ENCODE measurements around the gene TBCE. TPM values are rescaled to one million over a fixed set of nuclear protein-coding genes. Genes with fewer than 3 reads are reported as not detected.
A peak's percentile ranks its signal among the peaks of the same experiment; 100 is the strongest.

TBCE gene
- polyA plus RNA-seq, 1 donor from 2014 or later: 72.9 TPM

DNA sequence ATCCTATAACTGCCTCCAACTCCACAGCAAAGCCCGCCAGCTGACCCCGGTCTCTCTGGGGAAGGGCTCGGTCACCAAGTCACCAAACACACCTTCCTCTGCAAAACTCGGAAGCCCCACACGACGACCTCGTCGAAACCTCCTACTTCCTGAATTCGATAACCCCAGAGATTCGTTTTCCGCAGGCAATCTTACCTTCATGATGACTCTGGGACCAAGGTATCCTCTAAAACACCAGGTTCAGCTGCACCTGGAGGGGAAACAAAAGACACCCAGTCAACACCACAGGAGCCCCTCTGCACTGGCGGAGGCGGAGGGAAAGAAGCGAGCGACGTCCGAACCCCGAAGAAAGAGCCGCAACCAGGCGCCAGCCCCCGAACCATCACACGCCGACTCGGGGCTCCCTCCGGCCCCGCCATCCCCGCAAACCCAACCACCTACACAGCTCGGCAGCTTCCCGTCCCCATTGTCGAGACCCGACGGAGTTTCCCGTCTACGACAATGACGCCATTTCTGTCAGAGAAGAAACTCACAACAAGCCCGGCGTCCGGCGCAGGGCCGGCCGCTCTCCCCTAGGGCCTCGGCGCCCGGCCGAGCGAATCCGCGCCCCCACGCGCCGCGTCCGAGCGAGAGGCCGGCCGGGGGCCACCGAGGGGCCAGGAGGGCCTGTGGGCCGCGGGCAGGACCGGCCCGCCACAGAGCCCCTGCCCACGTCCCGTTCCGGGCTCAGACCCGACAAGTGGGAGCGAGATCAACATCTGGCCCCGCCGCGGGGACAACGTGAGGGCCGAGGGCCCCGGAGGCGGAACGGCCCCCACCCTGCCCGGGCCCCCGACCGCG is 40.3 kb upstream of the TBCE start:
- Histone ChIP-seq H3K27ac (ENCODE audit: low read length) (peak overlapping the region; percentile 97), H4K20me1 (ENCODE audit: insufficient read depth) (peaks cover 21% of the 10 kb centered on the region), H3F3A (ENCODE audit: insufficient read depth, low read length, poor library complexity, severe bottlenecking) (no peaks in the 10 kb centered on the region), H3K27me3 (ENCODE audit: insufficient read depth, low read depth, low read length) (no peaks in the 10 kb centered on the region), H3K4me2 (ENCODE audit: low read length) (peak overlapping the region; percentile 88), H3K79me2 (replicated peaks; ENCODE audit: insufficient read depth, low read length) (peaks cover 78% of the 10 kb centered on the region), H3K9ac (ENCODE audit: low read length) (peak overlapping the region; percentile 99), H3K9me3 (ENCODE audit: low read length) (no peaks in the 10 kb centered on the region), H3K9me2 (ENCODE audit: insufficient read depth, low read length) (no peaks in the 10 kb centered on the region), H2AFZ (ENCODE audit: low read depth, low read length) (peak overlapping the region; percentile 24), H3K36me3 (ENCODE audit: insufficient read depth, low read length) (no peaks in the 10 kb centered on the region), H3K4me3 (ENCODE audit: low read length) (peak overlapping the region; percentile 75)
- TF ChIP-seq POLR2AphosphoS5 (IDR thresholded peaks at IDR 0.05) (no peak), EP300 (conservative IDR thresholded peaks at IDR 0.05; ENCODE audit: poor library complexity, severe bottlenecking) (peak; percentile 3)
- TF ChIP-seq, protein P1, sequence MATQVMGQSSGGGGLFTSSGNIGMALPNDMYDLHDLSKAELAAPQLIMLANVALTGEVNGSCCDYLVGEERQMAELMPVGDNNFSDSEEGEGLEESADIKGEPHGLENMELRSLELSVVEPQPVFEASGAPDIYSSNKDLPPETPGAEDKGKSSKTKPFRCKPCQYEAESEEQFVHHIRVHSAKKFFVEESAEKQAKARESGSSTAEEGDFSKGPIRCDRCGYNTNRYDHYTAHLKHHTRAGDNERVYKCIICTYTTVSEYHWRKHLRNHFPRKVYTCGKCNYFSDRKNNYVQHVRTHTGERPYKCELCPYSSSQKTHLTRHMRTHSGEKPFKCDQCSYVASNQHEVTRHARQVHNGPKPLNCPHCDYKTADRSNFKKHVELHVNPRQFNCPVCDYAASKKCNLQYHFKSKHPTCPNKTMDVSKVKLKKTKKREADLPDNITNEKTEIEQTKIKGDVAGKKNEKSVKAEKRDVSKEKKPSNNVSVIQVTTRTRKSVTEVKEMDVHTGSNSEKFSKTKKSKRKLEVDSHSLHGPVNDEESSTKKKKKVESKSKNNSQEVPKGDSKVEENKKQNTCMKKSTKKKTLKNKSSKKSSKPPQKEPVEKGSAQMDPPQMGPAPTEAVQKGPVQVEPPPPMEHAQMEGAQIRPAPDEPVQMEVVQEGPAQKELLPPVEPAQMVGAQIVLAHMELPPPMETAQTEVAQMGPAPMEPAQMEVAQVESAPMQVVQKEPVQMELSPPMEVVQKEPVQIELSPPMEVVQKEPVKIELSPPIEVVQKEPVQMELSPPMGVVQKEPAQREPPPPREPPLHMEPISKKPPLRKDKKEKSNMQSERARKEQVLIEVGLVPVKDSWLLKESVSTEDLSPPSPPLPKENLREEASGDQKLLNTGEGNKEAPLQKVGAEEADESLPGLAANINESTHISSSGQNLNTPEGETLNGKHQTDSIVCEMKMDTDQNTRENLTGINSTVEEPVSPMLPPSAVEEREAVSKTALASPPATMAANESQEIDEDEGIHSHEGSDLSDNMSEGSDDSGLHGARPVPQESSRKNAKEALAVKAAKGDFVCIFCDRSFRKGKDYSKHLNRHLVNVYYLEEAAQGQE (IDR thresholded peaks at IDR 0.05; ENCODE audit: borderline replicate concordance): peak; percentile 27

DNA sequence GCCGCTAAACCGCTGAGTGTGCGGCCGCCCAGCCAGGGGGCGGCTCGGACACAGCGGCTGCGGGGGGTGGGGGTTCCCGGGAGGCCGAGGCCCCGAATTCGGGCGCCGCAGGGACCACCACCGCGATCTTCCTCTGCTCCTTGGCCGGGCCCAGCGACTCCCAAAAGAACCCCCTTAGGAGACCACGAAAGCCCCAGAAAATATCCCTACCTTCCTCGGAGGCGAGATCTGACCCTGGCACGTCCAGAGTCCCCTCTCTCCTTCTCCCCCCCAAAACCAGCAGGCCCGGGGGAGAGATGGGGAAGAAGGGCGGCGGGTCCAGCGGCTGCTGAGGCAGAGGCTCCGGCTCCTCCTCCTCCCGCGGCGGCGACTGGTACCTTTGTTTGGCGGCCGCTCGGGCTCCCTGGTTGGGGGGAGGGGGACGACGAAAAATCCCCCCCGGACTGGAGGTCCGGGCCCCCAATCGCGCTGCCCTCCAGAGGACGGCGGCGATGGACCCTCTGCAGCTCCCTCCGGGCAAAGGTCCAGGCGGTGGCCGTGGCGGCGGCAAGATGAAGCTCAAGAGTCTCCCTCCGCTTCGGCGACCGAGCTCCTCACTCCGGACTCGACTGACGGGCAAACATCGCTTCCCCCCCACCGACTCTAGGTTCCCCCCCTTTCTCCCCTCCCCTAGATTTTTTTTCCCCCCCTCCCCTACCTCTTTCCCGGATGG is 39.5 kb upstream of the TBCE start, which contains the start of gene ARID4B:
Gene ARID4B (minus strand): TSS at position 621 of the 712 bp plus-strand sequence. CDS start 1,260 bp downstream, outside the sequence.
- H3K9me3 ChIP-seq (ENCODE audit: low read length): no peaks in the 10 kb centered on the region
- H3K4me3 ChIP-seq (ENCODE audit: low read length): peak within 1 kb of the TSS; percentile 75
- peak; percentile 6 for TF ChIP-seq MXI1 (conservative IDR thresholded peaks at IDR 0.05; ENCODE audit: poor library complexity, severe bottlenecking)
- TF ChIP-seq EP300 (conservative IDR thresholded peaks at IDR 0.05; ENCODE audit: poor library complexity, severe bottlenecking): no peak
- peak; percentile 99 for TF ChIP-seq POLR2AphosphoS5 (IDR thresholded peaks at IDR 0.05)
- TF ChIP-seq, protein P1 (IDR thresholded peaks at IDR 0.05; ENCODE audit: borderline replicate concordance): peak; percentile 93
- TF ChIP-seq, protein P2, sequence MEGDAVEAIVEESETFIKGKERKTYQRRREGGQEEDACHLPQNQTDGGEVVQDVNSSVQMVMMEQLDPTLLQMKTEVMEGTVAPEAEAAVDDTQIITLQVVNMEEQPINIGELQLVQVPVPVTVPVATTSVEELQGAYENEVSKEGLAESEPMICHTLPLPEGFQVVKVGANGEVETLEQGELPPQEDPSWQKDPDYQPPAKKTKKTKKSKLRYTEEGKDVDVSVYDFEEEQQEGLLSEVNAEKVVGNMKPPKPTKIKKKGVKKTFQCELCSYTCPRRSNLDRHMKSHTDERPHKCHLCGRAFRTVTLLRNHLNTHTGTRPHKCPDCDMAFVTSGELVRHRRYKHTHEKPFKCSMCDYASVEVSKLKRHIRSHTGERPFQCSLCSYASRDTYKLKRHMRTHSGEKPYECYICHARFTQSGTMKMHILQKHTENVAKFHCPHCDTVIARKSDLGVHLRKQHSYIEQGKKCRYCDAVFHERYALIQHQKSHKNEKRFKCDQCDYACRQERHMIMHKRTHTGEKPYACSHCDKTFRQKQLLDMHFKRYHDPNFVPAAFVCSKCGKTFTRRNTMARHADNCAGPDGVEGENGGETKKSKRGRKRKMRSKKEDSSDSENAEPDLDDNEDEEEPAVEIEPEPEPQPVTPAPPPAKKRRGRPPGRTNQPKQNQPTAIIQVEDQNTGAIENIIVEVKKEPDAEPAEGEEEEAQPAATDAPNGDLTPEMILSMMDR (IDR thresholded peaks at IDR 0.05; ENCODE audit: poor library complexity, severe bottlenecking): no peak
- TF ChIP-seq TAF1 (IDR thresholded peaks at IDR 0.05; ENCODE audit: low read depth): peak; percentile 70
- peak; percentile 20 for TF ChIP-seq SMC3 (conservative IDR thresholded peaks at IDR 0.05; ENCODE audit: poor library complexity)
- TF ChIP-seq EZH2 (IDR thresholded peaks at IDR 0.05; ENCODE audit: borderline replicate concordance, insufficient read depth, low read length, poor library complexity, severe bottlenecking): no peak
- TF ChIP-seq RAD21 (conservative IDR thresholded peaks at IDR 0.05): no peak
- no peaks in the 10 kb centered on the region for H3K27me3 ChIP-seq (ENCODE audit: insufficient read depth, low read depth, low read length)
- H3K4me2 ChIP-seq (ENCODE audit: low read length): peak within 1 kb of the TSS; percentile 87
- no peaks in the 10 kb centered on the region for H3K36me3 ChIP-seq (ENCODE audit: insufficient read depth, low read length)
- no peaks in the 10 kb centered on the region for H3K9me2 ChIP-seq (ENCODE audit: insufficient read depth, low read length)
- H3F3A ChIP-seq (ENCODE audit: insufficient read depth, low read length, poor library complexity, severe bottlenecking): no peaks in the 10 kb centered on the region
- H3K9ac ChIP-seq (ENCODE audit: low read length): peak within 1 kb of the TSS; percentile 99
- H4K20me1 ChIP-seq (ENCODE audit: insufficient read depth): peaks cover 16% of the 10 kb centered on the region
- H2AFZ ChIP-seq (ENCODE audit: low read depth, low read length): peak within 1 kb of the TSS; percentile 78
- peak within 1 kb of the TSS; percentile 97 for H3K27ac ChIP-seq (ENCODE audit: low read length)
- peaks cover 78% of the 10 kb centered on the region for H3K79me2 ChIP-seq (replicated peaks; ENCODE audit: insufficient read depth, low read length)

Data from neural cell (in vitro differentiated cells).